GM18499 (cell line): ENCODE data around the gene PODNL1.

Source experiments
- ATAC-seq: cut with Tn5 transposase; IDR thresholded peaks from one replicate; pipeline ENCODE4 v1.9.1; 2021; ENCODE audit warnings: moderate number of reproducible peaks; ENCODE audit not compliant: insufficient read depth, unreplicated experiment

The PODNL1 gene

GRCh38 chr19:13938301-13939064 is at the start of gene PODNL1:
TSS of gene PODNL1 (minus strand) at chr19:13938417. CDS start at chr19:13938181, 236 bp downstream.
- ATAC-seq, result no peak

GRCh38 chr19:13987101-13987890 is 49.1 kb upstream of the PODNL1 start:
- no peak for ATAC-seq

- peak; percentile 44 for ATAC-seq
Measured at GRCh38 chr19:13986348-13986904, 48.2 kb upstream of the PODNL1 start.

GRCh38 chr19:13985771-13986347 is 47.6 kb upstream of the PODNL1 start:
- peak; percentile 3 for ATAC-seq

- no peak for ATAC-seq
Measured at GRCh38 chr19:13984875-13985741, 46.9 kb upstream of the PODNL1 start.

GRCh38 chr19:13984186-13984585 is 46.0 kb upstream of the PODNL1 start:
- ATAC-seq, result no peak

GRCh38 chr19:13983213-13983889 is 45.1 kb upstream of the PODNL1 start:
- no peak for ATAC-seq

- no peak for ATAC-seq
Measured at GRCh38 chr19:13982773-13983172, 44.6 kb upstream of the PODNL1 start.

GRCh38 chr19:13981988-13982501 is 43.8 kb upstream of the PODNL1 start:
- ATAC-seq, result no peak

- ATAC-seq, result no peak
Measured at GRCh38 chr19:13981467-13981866, 43.2 kb upstream of the PODNL1 start.

GRCh38 chr19:13981021-13981420 is 42.8 kb upstream of the PODNL1 start:
- ATAC-seq, result no peak

GRCh38 chr19:13980340-13980739 is 42.1 kb upstream of the PODNL1 start:
- no peak for ATAC-seq

- ATAC-seq, result no peak
Measured at GRCh38 chr19:13979686-13980085, 41.5 kb upstream of the PODNL1 start.

- ATAC-seq, result no peak
Measured at GRCh38 chr19:13979244-13979615, 41.0 kb upstream of the PODNL1 start.

GRCh38 chr19:13978351-13979243 is 40.4 kb upstream of the PODNL1 start:
- no peak for ATAC-seq

GRCh38 chr19:13977803-13978202 is 39.6 kb upstream of the PODNL1 start:
- ATAC-seq, result no peak

GRCh38 chr19:13976446-13976845 is 38.2 kb upstream of the PODNL1 start:
- no peak for ATAC-seq

- no peak for ATAC-seq
Measured at GRCh38 chr19:13975870-13976269, 37.7 kb upstream of the PODNL1 start.
